GM23338 (cell line): ENCODE data around the gene RAB34. TPM values are rescaled to one million over a fixed set of nuclear protein-coding genes. Genes with fewer than 3 reads are reported as not detected.

Experiments
- ATAC-seq: fragments of 200-7000 bp; cut with Tn5 transposase; 3 replicates; pipeline ENCODE4 v1.9.1; 2020
- DNase-seq: peaks from one replicate; pipeline ENCODE4 v3.0.0-alpha.2; 2015; ENCODE audit warnings: low spot score
- H2AFZ ChIP-seq: fragments of 200-600 bp; sonication (generic); 2 replicates; pipeline ENCODE4 v1.8.0; 2016; ENCODE audit warnings: antibody characterized with exemption, mild to moderate bottlenecking, moderate library complexity
- H3F3A ChIP-seq: fragments of 200-600 bp; sonication (generic); replicated peaks from 2 replicates; pipeline ENCODE4 v1.8.0; 2017; ENCODE audit warnings: antibody characterized with exemption, mixed run types, low read depth
- H3K27ac ChIP-seq: fragments of 200-600 bp; sonication (generic); 2 replicates; pipeline ENCODE4 v1.6.1; 2016; ENCODE audit warnings: low read depth
- H3K27me3 ChIP-seq: fragments of 200-600 bp; sonication (generic); 2 replicates; pipeline ENCODE4 v1.8.0; 2016; ENCODE audit warnings: mild to moderate bottlenecking, mixed run types, moderate library complexity; ENCODE audit not compliant: insufficient read depth
- H3K36me3 ChIP-seq: fragments of 200-600 bp; sonication (generic); 2 replicates; pipeline ENCODE4 v1.8.0; 2016; ENCODE audit warnings: mild to moderate bottlenecking; ENCODE audit not compliant: insufficient read depth
- H3K4me1 ChIP-seq: fragments of 200-600 bp; sonication (generic); 2 replicates; pipeline ENCODE4 v1.8.0; 2016; ENCODE audit warnings: mild to moderate bottlenecking, moderate library complexity; ENCODE audit not compliant: insufficient read depth
- H3K4me2 ChIP-seq: fragments of 200-600 bp; sonication (generic); 2 replicates; pipeline ENCODE4 v1.7.1; 2017; ENCODE audit warnings: mixed run types
- H3K4me3 ChIP-seq: fragments of 200-600 bp; sonication (generic); 2 replicates; pipeline ENCODE4 v1.6.1; 2016; ENCODE audit warnings: mixed run types
- H3K79me2 ChIP-seq: fragments of 200-600 bp; sonication (generic); replicated peaks from 2 replicates; pipeline ENCODE4 v1.8.0; 2017; ENCODE audit warnings: mild to moderate bottlenecking; ENCODE audit not compliant: insufficient read depth
- H3K9me2 ChIP-seq: fragments of 200-600 bp; sonication (generic); 2 replicates; pipeline ENCODE4 v1.8.0; 2017; ENCODE audit not compliant: insufficient read depth
- H4K20me1 ChIP-seq: fragments of 200-600 bp; sonication (generic); replicated peaks from 2 replicates; pipeline ENCODE4 v1.8.0; 2017; ENCODE audit warnings: mild to moderate bottlenecking; ENCODE audit not compliant: insufficient read depth
- H3K27ac Mint-ChIP-seq: 2 replicates; pipeline ENCODE4 v1.8.0; 2020; ENCODE audit warnings: inconsistent platforms, mild to moderate bottlenecking, moderate library complexity, mixed read lengths
- H3K27me3 Mint-ChIP-seq: 3 replicates; pipeline ENCODE4 v1.8.0; 2022; ENCODE audit warnings: low read depth, mild to moderate bottlenecking, moderate library complexity, mixed read lengths, inconsistent platforms; ENCODE audit not compliant: insufficient read depth, poor library complexity
- H3K36me3 Mint-ChIP-seq: 3 replicates; pipeline ENCODE4 v1.8.0; 2021; ENCODE audit warnings: low read depth, mild to moderate bottlenecking, inconsistent platforms, moderate library complexity, mixed read lengths
- H3K4me1 Mint-ChIP-seq: 3 replicates; pipeline ENCODE4 v1.8.0; 2020; ENCODE audit warnings: mild to moderate bottlenecking, inconsistent platforms, mixed read lengths
- H3K4me3 Mint-ChIP-seq: 3 replicates; pipeline ENCODE4 v1.8.0; 2021; ENCODE audit warnings: moderate library complexity, mild to moderate bottlenecking, inconsistent platforms, mixed read lengths
- H3K9me3 Mint-ChIP-seq: 3 replicates; pipeline ENCODE4 v1.8.0; 2020; ENCODE audit warnings: moderate library complexity, mild to moderate bottlenecking, inconsistent platforms, mixed read lengths
- EZH2 ChIP-seq: fragments of 200-600 bp; sonication (generic); IDR thresholded peaks from one replicate; pipeline ENCODE4 v1.8.0; 2017; ENCODE audit warnings: antibody characterized with exemption, mild to moderate bottlenecking, low read depth; ENCODE audit not compliant: unreplicated experiment
- EZH2phosphoT487 ChIP-seq: fragments of 200-600 bp; sonication (generic); IDR thresholded peaks from one replicate; pipeline ENCODE4 v1.8.1; 2018; ENCODE audit warnings: antibody characterized with exemption; ENCODE audit not compliant: unreplicated experiment
- NANOG ChIP-seq: IDR thresholded peaks from 2 replicates; pipeline ENCODE4 v1.6.1; 2016; ENCODE audit warnings: antibody characterized with exemption, borderline replicate concordance
- POLR2AphosphoS5 ChIP-seq: IDR thresholded peaks from 2 replicates; pipeline ENCODE4 v1.6.1; 2016; ENCODE audit warnings: antibody characterized with exemption, low read depth
- STAT1 ChIP-seq: IDR thresholded peaks from one replicate; pipeline ENCODE4 v1.6.1; 2016; ENCODE audit warnings: antibody characterized with exemption; ENCODE audit not compliant: unreplicated experiment
- ZNF331 ChIP-seq: fragments of 250-450 bp; sonication (Bioruptor Pico); IDR thresholded peaks from 2 replicates; pipeline ENCODE4 v1.5.0; 2020; ENCODE audit warnings: low read depth, mild to moderate bottlenecking, moderate library complexity
- polyA plus RNA-seq: library from polyadenylated mRNA; unstranded; fragments of >200 nt; fragmentation: Nextera tagmentation; extraction: Ambion mirVana; gene quantifications from 2 replicates; pipeline ENCODE4 v1.2.1, GENCODE V29; 2016
- total RNA-seq: library from RNA; depleted of rRNA; stranded (reverse); fragments of >200 nt; shearing (Covaris generic); gene quantifications from 2 replicates; pipeline ENCODE4 v1.2.3, GENCODE V29; 2014
- TF ChIP-seq, protein P1 (sequence below), 2 experiments: fragments of 200-600 bp in 1 of 2; sonication (generic) in 1 of 2; conservative IDR thresholded peaks; 2 replicates each; pipeline versions ENCODE4 v1.5.1 to v1.6.1; 2016 to 2017; ENCODE audit warnings: antibody characterized with exemption in 2 of 2, low read depth in 2 of 2, mild to moderate bottlenecking in 2 of 2, moderate library complexity in 1 of 2
- TF ChIP-seq, protein P2 (sequence below): fragments of 250-450 bp; sonication (Bioruptor Pico); IDR thresholded peaks from 2 replicates; pipeline ENCODE4 v1.5.0; 2020; ENCODE audit warnings: mild to moderate bottlenecking, moderate library complexity

RAB34 gene
- total and polyA plus RNA-seq, 2 experiments from 2014 or later: 184 to 394 TPM

DNA sequence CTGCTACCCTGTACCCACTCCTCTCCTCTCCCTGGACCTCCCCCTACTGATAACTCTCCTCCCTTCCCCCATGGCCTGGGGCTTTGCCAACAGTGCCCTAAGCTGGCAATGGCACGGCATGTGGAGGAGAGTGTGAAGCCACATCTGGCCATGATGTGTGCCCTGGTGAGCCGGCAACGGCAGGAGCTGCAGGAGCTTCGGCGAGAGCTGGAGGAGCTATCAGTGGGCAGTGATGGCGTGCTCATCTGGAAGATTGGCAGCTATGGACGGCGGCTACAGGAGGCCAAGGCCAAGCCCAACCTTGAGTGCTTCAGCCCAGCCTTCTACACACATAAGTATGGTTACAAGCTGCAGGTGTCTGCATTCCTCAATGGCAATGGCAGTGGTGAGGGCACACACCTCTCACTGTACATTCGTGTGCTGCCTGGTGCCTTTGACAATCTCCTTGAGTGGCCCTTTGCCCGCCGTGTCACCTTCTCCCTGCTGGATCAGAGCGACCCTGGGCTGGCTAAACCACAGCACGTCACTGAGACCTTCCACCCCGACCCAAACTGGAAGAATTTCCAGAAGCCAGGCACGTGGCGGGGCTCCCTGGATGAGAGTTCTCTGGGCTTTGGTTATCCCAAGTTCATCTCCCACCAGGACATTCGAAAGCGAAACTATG is 31.3 kb upstream of the RAB34 start:
- Histone ChIP-seq H3F3A (peaks cover 73% of the 10 kb centered on the region), H3K27ac (peak overlapping the region; percentile 99), H3K9me2 (no peaks in the 10 kb centered on the region), H3K4me2 (no peak overlapping the region), H2AFZ (no peak overlapping the region), H3K79me2 (peaks cover 32% of the 10 kb centered on the region), H4K20me1 (peaks cover 23% of the 10 kb centered on the region), H3K27me3 (no peaks in the 10 kb centered on the region), H3K4me1 (peaks cover 28% of the 10 kb centered on the region), H3K36me3 (peaks cover 34% of the 10 kb centered on the region), H3K4me3 (no peak overlapping the region)
- Mint-ChIP-seq H3K27me3 (peaks cover 55% of the 10 kb centered on the region), H3K4me3 (no peak overlapping the region), H3K36me3 (peaks cover 80% of the 10 kb centered on the region), H3K4me1 (peaks cover 40% of the 10 kb centered on the region), H3K27ac (0 out of 2 replicates have a peak overlapping the region, but pooled peaks have one; percentile 83), H3K9me3 (no peaks in the 10 kb centered on the region)
- DNase-seq (no peak), ATAC-seq (no peak)
- TF ChIP-seq POLR2AphosphoS5: no peak
- TF ChIP-seq ZNF331 (CRISPR knock-in tag): no peak
- TF ChIP-seq NANOG: no peak
- no peak for TF ChIP-seq STAT1
- TF ChIP-seq, protein P1, sequence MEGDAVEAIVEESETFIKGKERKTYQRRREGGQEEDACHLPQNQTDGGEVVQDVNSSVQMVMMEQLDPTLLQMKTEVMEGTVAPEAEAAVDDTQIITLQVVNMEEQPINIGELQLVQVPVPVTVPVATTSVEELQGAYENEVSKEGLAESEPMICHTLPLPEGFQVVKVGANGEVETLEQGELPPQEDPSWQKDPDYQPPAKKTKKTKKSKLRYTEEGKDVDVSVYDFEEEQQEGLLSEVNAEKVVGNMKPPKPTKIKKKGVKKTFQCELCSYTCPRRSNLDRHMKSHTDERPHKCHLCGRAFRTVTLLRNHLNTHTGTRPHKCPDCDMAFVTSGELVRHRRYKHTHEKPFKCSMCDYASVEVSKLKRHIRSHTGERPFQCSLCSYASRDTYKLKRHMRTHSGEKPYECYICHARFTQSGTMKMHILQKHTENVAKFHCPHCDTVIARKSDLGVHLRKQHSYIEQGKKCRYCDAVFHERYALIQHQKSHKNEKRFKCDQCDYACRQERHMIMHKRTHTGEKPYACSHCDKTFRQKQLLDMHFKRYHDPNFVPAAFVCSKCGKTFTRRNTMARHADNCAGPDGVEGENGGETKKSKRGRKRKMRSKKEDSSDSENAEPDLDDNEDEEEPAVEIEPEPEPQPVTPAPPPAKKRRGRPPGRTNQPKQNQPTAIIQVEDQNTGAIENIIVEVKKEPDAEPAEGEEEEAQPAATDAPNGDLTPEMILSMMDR (conservative IDR thresholded peaks at IDR 0.05; ENCODE audit: low read depth in 2 of 2): no peak
- TF ChIP-seq EZH2: no peak
- TF ChIP-seq EZH2phosphoT487: no peak

DNA sequence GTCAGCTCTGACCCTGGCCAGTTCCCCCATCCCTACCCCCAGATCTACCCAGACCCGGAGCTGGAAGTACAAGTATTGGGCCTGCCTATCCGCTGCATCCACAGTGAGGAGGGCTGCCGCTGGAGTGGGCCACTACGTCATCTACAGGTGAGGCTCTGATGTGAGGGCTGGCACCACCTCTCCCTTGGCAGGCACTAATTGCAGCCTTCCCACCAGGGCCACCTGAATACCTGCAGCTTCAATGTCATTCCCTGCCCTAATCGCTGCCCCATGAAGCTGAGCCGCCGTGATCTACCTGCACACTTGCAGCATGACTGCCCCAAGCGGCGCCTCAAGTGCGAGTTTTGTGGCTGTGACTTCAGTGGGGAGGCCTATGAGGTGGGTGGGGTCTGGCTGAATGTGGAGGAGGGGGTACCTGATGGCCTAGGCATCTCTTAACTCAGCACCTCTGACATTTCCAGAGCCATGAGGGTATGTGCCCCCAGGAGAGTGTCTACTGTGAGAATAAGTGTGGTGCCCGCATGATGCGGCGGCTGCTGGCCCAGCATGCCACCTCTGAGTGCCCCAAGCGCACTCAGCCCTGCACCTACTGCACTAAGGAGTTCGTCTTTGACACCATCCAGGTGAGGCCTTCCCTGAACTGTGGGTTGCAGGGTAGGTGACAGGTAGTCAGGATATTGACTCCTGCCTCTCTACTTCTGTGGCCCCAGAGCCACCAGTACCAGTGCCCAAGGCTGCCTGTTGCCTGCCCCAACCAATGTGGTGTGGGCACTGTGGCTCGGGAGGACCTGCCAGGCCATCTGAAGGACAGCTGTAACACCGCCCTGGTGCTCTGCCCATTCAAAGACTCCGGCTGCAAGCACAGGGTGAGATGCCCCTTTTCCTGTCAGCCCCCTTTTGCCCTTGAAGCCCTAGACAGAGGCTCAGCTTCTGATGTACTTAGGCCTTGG is 30.4 kb upstream of the RAB34 start:
- peak overlapping the region; percentile 98 for H3K27ac Mint-ChIP-seq
- peak overlapping the region; percentile 99; the same call in 1 of the 2 replicates for H3K27ac ChIP-seq
- H3K4me1 ChIP-seq: peaks cover 28% of the 10 kb centered on the region
- H3K4me3 ChIP-seq: no peak overlapping the region
- no peak overlapping the region for H3K4me2 ChIP-seq
- peak overlapping the region; percentile 29; the same call in 2 of the 3 replicates for H3K4me3 Mint-ChIP-seq
- H3K36me3 Mint-ChIP-seq: peaks cover 82% of the 10 kb centered on the region
- peaks cover 42% of the 10 kb centered on the region for H3K4me1 Mint-ChIP-seq
- no peaks in the 10 kb centered on the region for H3K9me2 ChIP-seq
- H3K27me3 Mint-ChIP-seq: peaks cover 51% of the 10 kb centered on the region
- no peak overlapping the region for H2AFZ ChIP-seq
- peaks cover 34% of the 10 kb centered on the region for H3K36me3 ChIP-seq
- H3K79me2 ChIP-seq: peaks cover 32% of the 10 kb centered on the region
- DNase-seq (no peak), ATAC-seq (no peak)
- peaks cover 68% of the 10 kb centered on the region for H3F3A ChIP-seq
- H4K20me1 ChIP-seq: peaks cover 20% of the 10 kb centered on the region
- no peaks in the 10 kb centered on the region for H3K9me3 Mint-ChIP-seq
- H3K27me3 ChIP-seq: no peaks in the 10 kb centered on the region
- TF ChIP-seq, protein P2, sequence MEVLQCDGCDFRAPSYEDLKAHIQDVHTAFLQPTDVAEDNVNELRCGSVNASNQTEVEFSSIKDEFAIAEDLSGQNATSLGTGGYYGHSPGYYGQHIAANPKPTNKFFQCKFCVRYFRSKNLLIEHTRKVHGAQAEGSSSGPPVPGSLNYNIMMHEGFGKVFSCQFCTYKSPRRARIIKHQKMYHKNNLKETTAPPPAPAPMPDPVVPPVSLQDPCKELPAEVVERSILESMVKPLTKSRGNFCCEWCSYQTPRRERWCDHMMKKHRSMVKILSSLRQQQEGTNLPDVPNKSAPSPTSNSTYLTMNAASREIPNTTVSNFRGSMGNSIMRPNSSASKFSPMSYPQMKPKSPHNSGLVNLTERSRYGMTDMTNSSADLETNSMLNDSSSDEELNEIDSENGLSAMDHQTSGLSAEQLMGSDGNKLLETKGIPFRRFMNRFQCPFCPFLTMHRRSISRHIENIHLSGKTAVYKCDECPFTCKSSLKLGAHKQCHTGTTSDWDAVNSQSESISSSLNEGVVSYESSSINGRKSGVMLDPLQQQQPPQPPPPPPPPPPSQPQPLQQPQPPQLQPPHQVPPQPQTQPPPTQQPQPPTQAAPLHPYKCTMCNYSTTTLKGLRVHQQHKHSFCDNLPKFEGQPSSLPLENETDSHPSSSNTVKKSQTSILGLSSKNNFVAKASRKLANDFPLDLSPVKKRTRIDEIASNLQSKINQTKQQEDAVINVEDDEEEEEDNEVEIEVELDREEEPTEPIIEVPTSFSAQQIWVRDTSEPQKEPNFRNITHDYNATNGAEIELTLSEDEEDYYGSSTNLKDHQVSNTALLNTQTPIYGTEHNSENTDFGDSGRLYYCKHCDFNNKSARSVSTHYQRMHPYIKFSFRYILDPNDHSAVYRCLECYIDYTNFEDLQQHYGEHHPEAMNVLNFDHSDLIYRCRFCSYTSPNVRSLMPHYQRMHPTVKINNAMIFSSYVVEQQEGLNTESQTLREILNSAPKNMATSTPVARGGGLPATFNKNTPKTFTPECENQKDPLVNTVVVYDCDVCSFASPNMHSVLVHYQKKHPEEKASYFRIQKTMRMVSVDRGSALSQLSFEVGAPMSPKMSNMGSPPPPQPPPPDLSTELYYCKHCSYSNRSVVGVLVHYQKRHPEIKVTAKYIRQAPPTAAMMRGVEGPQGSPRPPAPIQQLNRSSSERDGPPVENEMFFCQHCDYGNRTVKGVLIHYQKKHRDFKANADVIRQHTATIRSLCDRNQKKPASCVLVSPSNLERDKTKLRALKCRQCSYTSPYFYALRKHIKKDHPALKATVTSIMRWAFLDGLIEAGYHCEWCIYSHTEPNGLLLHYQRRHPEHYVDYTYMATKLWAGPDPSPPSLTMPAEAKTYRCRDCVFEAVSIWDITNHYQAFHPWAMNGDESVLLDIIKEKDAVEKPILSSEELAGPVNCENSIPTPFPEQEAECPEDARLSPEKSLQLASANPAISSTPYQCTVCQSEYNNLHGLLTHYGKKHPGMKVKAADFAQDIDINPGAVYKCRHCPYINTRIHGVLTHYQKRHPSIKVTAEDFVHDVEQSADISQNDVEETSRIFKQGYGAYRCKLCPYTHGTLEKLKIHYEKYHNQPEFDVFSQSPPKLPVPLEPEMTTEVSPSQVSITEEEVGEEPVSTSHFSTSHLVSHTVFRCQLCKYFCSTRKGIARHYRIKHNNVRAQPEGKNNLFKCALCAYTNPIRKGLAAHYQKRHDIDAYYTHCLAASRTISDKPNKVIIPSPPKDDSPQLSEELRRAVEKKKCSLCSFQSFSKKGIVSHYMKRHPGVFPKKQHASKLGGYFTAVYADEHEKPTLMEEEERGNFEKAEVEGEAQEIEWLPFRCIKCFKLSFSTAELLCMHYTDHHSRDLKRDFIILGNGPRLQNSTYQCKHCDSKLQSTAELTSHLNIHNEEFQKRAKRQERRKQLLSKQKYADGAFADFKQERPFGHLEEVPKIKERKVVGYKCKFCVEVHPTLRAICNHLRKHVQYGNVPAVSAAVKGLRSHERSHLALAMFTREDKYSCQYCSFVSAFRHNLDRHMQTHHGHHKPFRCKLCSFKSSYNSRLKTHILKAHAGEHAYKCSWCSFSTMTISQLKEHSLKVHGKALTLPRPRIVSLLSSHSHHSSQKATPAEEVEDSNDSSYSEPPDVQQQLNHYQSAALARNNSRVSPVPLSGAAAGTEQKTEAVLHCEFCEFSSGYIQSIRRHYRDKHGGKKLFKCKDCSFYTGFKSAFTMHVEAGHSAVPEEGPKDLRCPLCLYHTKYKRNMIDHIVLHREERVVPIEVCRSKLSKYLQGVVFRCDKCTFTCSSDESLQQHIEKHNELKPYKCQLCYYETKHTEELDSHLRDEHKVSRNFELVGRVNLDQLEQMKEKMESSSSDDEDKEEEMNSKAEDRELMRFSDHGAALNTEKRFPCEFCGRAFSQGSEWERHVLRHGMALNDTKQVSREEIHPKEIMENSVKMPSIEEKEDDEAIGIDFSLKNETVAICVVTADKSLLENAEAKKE: no peak
